Endothelial cell of hepatic sinusoid (primary cell): Measurements from ENCODE around the gene ESYT2.

ENCODE experiments used
- in situ Hi-C: cut with HindIII; loops from 2 replicates; pipeline ENCODE4 v1.10.0; 2017; ENCODE audit warnings: low sequenced_read_pairs

The ESYT2 gene

DNA sequence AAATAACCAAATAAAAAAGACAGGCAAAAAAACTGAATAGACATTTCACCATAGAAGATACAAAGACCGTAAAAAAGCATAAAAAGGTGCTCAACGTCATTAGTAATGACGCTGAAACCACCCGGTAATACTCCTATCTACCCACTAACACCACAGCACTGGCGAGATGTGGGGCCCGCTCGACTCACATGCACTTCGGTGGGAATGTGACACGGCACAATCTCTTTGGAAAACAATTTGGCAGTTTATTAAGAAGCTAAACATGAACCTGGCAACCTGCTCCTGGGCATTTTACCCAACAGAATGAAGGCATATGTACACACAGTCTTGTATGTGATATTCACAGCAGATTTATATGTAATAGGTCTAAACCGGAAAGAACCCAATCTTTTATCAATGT, 81.9 kb downstream of the ESYT2 start:
- in situ Hi-C loops, result no loop called here

DNA sequence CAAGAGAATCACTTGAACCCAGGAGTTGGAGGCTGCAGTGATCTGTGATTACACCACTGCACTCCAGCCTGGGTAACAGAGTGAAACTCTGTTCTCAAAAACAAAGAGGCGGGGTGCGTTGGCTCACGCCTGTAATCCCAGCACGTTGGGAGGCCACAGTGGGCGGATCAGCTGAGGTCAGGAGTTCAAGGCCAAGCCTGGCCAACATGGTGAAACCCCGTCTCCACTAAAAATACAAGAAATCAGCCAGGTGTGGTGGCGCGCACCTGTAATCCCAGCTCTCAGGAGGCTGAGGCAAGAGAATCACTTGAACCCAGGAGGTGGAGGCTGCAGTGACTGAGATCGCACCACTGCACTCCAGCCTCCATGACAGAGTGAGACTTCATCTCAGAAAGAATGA, 82.4 kb downstream of the ESYT2 start:
- in situ Hi-C loops, result no loop called here

DNA sequence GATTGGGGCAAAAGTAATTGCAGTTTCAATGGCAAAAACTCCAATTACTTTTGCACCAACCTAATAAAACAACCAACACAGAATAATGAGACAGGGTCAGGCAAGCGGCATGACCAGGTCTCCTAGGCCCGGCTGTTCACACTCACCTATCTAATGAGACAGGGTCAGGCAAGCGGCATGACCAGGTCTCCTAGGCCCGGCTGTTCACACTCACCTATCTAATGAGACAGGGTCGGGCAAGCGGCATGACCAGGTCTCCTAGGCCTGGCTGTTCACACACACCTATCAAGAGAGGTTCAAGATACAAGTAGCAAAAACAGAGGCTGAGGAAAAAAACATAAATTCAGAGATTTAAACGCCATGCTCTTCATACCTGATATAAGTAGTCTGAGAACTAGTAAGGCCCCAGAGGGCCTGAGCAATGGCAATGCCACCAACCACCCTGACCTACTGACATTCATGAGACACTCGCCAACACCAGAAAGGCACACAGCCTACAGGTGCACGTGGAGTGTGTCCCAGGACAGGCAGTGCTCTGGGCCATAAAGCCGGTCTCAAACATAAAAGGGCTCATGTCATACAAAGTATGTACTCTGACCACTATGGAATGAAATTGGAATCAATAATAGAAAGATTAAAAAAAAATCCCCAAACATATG, 84.1 kb downstream of the ESYT2 start:
- in situ Hi-C loops, result no loop called here

DNA sequence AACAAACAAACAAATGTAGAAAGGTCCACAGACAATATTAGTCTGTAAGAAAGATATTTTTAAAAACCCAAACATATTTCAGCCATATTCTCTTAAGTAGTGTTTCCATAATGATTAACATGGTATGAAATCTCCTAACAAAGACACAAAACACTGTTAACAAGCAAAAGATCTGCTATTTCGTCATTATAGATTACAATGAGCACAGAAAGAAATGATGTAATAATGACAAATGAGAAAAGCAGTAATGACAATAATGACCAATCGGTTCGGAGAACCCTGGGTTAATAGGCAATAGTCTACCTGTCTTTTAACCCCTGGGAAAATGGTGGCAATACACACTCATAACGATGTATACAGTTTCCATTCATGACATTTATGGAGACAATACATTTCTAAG, 85.2 kb downstream of the ESYT2 start:
- in situ Hi-C loops, result no loop called here

DNA sequence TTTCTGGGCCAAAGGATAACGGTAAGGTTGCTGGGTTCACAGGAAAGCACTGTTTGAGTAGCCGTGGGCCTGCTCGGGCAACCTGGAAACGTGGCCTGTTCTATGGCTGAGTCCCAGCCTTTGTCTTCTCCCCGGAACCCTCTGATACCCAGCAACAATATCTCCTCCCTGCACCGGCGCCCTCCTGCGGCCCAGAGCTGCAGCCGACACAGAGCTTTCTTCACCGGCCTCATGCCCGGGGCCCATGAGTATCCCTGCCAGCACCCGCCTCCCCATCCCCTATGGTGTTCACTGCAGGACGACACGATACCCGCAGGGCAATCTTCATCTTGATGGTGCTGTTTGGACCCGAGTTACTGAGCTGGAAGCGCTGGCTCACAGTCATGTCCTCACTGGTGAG, 86.1 kb downstream of the ESYT2 start:
- in situ Hi-C loops, result no loop called here

DNA sequence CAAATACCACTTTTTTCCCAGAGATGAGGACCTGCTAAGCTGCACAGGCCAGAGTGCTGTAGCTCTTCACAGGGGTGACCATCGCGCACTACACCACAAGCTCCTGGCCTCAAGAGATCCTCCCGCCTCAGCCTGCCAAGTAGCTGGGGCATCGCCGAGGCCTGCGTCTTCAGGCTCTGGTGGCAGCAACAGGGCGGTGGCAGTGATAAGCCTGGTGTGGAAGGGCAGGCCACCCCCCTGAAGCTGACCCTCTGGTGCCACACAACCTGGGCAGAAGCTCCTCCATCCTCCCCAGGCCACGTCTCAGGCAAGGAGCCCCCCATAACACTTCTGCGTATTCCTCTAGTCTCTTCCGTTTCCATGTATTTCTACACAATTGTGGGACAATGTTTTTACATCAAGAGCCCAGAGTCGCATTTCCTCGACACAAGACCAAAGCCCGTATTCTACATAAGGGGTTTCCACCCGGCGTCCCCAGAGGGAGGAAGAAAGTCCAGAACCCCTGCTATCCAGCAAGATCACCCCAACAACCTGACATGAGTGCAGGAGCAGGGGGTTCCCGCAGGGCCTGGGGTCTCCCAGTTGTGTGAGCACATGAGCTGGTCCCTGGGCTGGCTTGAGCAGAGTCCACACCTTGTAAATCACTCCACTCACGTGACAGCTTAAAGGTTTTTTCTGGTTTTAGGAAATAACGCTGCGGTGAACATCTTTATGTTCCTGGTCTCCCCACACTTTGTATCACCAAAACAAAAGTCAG, 87.1 kb downstream of the ESYT2 start:
- in situ Hi-C loops, result no loop called here

DNA sequence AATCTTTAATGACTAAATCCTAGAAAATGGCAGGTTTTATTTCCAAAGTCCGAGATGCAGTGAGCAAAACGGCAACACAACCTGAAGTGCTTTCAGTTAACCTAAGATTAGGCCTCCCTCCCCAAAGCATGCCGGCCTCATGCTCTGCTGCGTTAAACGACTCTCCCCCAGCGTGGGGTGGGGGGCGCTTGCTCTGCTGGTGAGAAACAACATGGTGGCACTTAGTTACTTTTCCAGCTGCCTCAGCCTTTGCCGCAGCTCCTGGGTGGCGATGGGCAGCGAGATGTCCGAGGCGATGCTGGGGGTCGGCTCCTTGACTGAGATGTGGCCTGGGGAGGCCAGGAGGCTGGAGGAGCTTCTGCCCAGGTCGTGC, 88.0 kb downstream of the ESYT2 start:
- in situ Hi-C loops, result no loop called here

DNA sequence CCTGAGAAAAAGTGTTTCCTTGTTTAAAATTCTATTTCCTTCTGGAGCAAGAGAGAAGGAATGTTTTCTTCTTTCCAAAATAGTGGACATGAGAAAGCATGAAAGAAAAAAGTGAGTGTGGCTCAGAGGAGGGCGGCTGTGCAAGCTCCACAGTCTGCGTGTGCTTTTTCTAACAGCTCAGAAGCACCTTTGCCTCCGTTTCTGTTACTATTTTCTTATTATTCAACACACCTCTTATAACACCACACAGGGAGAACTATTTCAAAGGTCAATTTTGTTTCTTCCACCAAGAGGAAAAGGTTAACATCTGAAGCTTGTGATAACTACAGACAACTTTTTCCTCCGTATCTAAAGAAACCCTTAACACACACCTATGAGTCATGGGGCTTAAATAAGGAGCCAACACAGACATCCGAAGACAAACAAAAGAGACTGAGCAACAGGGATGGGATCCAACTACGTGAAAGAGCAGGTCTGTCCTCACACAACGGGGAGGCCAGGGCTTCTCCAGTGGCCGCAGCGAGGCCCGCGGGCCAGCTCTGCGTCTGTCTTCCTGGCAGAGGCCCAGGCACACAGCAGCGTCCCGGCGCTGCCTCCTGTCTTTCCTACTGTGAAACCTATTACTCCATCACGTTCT, 88.5 kb downstream of the ESYT2 start:
- in situ Hi-C loops, result no loop called here

DNA sequence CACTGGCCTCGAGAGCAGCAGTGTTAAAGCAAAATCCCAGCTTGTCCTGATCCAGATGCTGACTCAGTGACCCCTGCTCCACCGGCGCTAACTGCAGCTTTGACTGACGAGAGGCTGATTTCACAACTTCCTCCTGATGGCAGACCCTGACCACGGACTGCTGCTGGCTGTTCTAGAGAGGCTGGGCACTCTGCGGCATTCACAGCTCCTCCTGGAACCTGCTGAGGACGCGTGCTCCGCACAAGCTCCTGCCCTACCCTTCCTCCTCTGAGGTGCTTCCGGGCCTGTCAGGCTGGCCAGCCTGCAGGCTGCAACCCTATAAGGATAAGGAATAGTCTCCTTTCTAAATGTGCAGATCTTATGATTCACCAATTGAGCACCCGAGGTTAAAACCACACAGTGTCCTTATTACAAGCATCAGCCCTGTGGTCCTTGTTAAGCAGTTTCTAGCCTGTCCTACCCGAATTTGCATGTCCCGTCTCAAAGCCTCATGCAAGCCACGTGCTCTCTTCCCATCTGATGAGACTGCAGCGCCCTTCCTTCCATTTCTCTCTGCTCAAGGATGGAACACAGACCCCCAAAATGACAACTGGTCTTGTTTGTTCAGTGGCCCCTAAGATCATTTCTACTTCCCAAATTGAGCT, 89.2 kb downstream of the ESYT2 start:
- in situ Hi-C loops, result no loop called here

DNA sequence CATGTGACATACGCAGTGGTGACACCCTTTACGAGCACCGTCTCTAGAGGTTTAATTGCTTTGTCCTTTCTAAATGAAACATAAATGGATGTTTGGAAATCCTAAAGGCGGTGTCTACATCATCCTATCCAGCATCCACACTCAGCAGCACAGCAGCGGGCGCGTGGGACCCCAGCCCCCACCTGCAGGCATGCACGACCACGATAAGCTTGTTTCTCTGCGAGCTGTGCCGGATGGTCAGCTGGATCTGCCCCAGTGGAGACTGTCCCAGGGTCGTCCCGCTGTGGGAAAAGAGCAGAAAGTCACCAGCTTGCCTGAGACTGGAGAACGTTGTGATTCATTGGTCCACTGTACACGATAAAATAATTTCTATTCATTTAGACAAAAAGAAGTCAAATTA, 90.5 kb downstream of the ESYT2 start:
- in situ Hi-C loops, result no loop called here

DNA sequence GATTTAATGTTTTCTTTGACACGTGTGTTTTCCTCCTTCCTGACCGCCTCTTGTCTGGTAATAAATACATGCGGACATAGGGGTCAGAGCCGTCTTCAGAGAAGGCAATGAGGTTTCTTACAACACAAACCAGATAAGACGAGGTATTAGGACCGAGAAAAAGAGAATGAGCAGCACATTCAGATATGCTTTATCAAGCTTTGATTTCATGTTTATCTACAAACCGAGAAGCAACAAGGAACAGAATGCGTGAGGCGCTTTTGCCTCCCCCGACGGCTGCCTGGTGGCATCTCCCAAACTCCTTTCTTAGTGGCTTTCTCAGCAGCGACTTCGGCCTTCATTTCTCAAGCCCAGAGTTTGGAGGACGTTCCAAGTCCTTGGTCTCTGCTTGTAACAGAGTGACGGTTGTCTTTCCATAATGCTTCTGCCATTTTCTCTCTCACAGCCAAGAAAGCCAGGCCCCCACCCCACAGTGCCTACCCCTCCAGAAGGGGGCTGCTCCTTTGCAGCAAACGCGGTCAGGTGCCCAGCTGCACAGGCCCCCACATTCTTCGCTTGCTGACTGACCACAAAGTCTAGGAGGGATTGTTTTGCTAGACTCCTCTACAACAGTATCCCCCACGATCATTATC, 92.1 kb downstream of the ESYT2 start:
- in situ Hi-C loops, result no loop called here

DNA sequence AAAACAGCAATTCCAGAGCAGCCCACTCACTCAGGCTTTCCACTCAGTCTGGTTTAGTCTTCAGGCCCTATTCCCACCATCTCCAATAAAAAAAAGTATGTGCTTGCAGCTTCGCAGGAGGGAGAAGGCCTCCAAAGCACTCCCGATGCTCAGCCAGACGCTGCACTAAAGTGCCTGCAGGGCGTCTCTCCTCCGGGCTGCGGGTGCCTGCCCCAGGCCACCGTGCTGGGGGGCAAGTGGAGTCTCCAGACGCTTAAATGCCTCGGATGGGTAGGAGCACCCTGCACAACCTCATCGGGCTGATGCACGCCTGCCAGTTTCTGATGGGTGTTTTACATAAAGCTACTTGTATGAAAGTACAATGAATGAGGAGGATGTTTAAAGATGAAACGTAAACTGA, 93.4 kb downstream of the ESYT2 start:
- in situ Hi-C loops, result no loop called here

DNA sequence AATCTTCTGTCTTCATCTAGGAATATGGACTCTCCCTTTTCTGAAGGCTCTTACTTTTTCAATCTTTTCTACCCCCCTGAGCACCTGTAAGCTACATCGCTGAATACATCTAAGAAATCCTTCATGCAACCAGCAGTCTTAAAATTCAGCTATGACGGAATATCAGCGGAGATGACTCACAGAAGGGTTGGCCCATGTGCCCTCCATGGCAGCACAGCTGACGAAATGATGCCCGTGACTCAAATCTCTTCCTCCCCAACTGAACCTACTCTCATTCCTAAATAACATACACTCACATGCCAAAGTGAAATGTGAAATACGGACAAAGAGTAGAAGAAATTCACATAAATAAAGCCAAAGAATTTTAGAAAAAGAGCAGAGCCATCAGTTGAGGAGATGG, 94.4 kb downstream of the ESYT2 start:
- in situ Hi-C loops, result no loop called here

DNA sequence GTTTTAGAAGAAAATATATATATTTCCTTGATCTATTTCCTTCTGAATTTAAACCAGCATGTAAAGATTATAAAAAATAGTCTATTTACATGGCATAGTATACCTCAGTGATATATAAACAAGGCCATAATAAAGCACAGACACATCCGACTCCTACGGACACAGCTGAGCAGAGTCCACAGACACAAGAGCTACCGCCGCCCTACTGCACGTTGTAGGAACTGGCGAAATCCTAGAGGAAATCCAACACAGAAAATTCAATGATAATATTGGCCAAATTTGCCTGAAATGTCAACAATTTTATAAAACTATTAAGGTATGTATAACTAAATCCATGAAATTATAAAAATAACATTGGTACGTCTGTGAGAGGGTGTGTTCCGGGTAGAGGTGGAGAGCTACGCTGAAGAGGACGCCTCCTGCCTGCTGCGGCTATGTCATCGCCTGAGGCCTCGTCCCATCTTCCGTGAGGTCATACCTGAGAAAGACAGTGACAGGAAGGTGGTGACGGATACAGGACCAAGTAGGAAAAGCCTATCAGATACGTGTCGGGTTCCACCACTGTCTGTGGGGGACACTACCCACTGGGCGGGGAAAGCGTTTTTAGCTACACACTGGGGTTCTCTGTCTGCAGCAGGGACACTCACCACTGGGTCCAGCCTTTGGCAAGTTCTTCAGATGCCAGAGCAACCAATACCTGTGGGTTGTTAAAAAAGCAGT, 95.4 kb downstream of the ESYT2 start:
- in situ Hi-C loops, result no loop called here

DNA sequence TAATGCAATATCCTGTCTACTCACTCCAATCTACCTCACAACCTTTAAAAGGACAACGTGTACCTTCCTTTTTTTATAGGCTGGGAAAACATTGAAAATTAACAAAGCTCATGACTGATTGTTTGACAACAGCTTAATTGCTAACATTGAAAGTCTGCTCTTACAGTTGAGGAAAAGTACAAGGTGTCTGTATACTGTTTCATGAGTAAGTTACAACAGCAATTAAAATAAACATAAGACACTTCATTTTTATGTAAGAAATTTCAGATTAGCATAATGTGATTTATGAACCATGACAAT, 96.1 kb downstream of the ESYT2 start:
- in situ Hi-C loops, result no loop called here

DNA sequence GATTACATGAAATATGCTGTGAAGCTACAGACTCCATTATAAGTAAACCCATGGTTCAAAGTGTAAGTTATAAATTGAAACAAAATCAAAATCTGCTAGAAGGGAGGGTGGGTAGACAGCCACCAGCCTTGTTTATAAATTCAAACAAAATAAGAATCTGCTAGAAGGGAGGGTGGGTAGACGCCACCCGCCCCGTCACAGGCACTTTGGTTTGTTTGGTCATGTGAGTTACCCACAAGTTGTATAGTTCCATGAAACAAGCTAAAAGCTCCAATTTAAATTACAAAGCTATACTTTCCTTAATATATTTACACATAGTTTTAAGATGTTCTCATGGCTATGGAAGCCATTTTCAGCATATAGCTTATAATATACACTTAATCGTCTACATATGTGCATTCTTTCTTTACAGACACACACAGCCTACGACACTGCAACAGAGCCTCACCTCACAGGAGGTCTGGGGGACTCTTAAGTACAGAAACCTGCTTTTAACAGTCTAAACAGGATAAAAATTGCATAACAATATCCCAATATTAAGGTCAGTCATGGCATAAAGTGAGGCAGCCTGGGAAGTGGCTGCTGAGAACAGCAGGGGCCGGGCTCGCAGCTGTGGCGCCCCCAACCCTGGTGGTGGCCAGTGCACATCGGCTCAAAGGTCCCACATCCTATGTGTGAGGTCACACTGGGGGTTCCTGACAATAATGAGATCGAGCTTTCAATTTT, 96.7 kb downstream of the ESYT2 start:
- in situ Hi-C loops, result no loop called here

DNA sequence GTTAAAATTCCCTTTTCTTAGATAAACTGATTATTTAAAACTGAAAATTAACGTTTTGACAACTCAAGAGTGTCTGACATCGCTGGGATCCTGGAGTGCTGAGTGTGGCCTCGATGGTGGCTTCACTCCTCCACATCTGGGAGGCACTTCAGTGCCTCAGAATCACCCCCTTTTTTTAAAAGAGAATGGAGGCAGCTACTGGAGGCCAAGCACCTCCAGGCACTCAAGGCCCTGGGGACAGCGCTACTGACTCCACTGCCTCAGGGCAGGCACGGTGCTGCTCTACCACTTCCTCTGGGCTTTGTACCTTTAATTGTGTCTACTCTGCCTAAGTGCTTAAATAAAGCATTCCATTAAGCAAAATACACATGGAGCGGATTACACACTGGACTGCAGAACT, 97.5 kb downstream of the ESYT2 start:
- in situ Hi-C loops, result no loop called here

DNA sequence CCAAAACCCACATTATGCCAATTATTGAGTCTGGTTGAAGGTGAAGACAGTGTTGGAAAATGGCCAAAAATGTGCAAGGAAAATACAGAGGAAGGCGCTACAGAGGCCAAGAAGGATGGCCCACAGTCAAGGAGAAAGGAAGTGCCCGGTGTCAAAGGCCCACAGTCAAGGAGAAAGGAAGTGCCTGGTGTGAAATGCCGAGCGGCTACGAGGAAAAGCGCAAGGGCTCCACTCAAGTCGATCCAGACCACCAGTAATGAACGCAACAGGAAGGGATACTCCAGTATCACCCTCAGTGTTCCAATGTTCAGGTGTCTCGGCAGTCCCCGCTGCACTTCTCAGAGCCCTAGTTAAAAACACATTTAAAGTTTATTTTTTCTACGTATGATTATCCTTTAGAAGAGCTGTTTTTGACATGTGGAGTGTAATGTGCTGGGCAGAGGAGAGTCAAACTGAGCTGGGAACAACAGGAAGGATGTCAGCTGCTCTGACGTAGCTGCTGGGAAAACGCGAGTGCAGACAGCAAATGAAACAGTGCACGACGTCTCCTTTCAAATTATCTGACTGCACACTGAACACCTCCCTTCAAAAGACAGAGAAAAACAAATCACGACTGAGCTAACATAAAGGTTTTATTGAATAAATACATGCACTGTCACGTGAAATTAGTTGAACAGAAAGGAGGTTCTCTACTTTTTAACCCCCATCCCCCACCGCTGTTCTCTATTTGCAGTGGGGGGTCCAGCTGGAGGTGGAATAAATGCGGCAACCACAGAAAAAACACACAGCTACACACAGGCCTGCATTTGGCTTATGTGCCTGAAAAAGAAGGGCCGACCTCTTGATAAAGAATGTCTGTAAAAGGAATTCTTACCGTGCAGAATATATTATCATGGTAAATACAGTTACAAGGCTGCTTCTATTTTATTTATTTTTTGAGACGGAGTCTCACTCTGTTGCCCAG, 98.6 kb downstream of the ESYT2 start:
- in situ Hi-C loops, result no loop called here
